Thyroid gland (tissue), 4 donors: ENCODE results near the gene EYS.

Experiments
- POLR2A ChIP-seq, 2 donors: fragments of 450-650 bp; IDR thresholded peaks; one replicate each; pipeline ENCODE4 v1.6.1; 2017; ENCODE audit warnings: antibody characterized with exemption in 2 of 2, mild to moderate bottlenecking in 2 of 2, moderate library complexity in 1 of 2
- TF ChIP-seq, protein P1 (sequence below), 6 experiments: fragments of 200-600 bp in 3 of 6; fragments of 450-650 bp in 3 of 6; sonication (generic) in 3 of 6; IDR thresholded peaks; one replicate each; pipeline ENCODE4 v1.5.1; 2016 to 2019; ENCODE audit warnings: antibody characterized with exemption in 6 of 6, mild to moderate bottlenecking in 2 of 6, inconsistent platforms in 1 of 6, moderate library complexity in 1 of 6

DNA sequence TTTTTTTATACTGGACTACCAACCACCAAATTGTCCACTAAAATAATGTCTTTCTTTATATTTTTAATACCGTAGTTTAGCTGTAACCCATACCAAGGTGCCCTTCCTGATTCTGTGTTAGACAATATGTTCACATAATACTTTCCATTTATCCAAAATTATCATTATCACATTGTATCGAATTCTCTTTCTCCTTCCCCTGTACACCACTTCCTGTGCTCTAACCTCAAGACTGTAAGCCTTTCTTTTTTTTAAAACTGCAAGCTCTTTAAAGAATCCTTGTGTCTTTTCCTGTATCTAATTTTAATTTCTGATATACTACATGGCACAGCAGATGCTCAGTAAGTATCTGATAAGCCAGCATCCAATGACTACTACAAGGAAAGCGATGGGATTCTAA is 917.5 kb downstream of the EYS start:
- no peak for TF ChIP-seq POLR2A (IDR thresholded peaks at IDR 0.05)
- TF ChIP-seq, protein P1, sequence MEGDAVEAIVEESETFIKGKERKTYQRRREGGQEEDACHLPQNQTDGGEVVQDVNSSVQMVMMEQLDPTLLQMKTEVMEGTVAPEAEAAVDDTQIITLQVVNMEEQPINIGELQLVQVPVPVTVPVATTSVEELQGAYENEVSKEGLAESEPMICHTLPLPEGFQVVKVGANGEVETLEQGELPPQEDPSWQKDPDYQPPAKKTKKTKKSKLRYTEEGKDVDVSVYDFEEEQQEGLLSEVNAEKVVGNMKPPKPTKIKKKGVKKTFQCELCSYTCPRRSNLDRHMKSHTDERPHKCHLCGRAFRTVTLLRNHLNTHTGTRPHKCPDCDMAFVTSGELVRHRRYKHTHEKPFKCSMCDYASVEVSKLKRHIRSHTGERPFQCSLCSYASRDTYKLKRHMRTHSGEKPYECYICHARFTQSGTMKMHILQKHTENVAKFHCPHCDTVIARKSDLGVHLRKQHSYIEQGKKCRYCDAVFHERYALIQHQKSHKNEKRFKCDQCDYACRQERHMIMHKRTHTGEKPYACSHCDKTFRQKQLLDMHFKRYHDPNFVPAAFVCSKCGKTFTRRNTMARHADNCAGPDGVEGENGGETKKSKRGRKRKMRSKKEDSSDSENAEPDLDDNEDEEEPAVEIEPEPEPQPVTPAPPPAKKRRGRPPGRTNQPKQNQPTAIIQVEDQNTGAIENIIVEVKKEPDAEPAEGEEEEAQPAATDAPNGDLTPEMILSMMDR (IDR thresholded peaks at IDR 0.05): no peak
